Adipose tissue (tissue), 3 donors: Measurements from ENCODE around the gene ABO. TPM values are rescaled to one million over a fixed set of nuclear protein-coding genes. Genes with fewer than 3 reads are reported as not detected.
"Not testable (repeated sequence)": the region's sequence is repeated elsewhere in the genome, so short reads cannot be mapped to it uniquely, and the experiment has no call there.

ENCODE experiments used
- H3K27ac ChIP-seq: one replicate; pipeline ENCODE4 v1.5.1; 2013; ENCODE audit warnings: low read depth, low read length
- WGBS, 3 donors: extraction: QIAGEN DNeasy Blood & Tissue Kit; methylation state at CpG; one replicate each; pipeline ENCODE4 v1.1.7; 2013; 5-methylcytosine and 5-hydroxymethylcytosine counted together
- polyA plus RNA-seq, 3 donors: library from polyadenylated mRNA; stranded (reverse); fragments of 200-250 nt; gene quantifications; one replicate each; pipeline ENCODE4 v1.2.3, GENCODE V29; 2013
- donor health status: healthy with polysubstance abuse.
- donor health status: Bipolar disorder and iron deficiency.
- donor health status: healthy.

Gene ABO
- polyA plus RNA-seq, 3 donors, result 1.3 to 1.7 (median 1.5) TPM

- no peak overlapping the region for H3K27ac ChIP-seq
- WGBS, 3 donors, result 64 to 79% (median 69%) methylated on average over 11 of the region's 11 CpGs
Observed at GRCh38 chr9:133273819-133274218, 1.2 kb downstream of the ABO start.

GRCh38 chr9:133273098-133273497 lies 1.9 kb downstream of the ABO start:
- no peak overlapping the region for H3K27ac ChIP-seq
- 63 to 75% (median 66%) methylated on average over 7 of the region's 7 CpGs for WGBS, 3 donors

GRCh38 chr9:133269537-133270362 lies 5.3 kb downstream of the ABO start:
- no peak overlapping the region for H3K27ac ChIP-seq

GRCh38 chr9:133269136-133269535 lies 5.9 kb downstream of the ABO start:
- not testable (repeated sequence) for H3K27ac ChIP-seq
- WGBS, 3 donors, result 33 to 67% (median 61%) methylated on average over 2 of the region's 2 CpGs

More at GRCh38 chr9:133269537-133270362, 5.3 kb downstream of the ABO start:
- WGBS, 3 donors, result 56 to 88% (median 86%) methylated on average over 9 of the region's 9 CpGs

GRCh38 chr9:133268335-133269056 lies 6.5 kb downstream of the ABO start:
- 57 to 81% (median 76%) methylated on average over 9 of the region's 9 CpGs for WGBS, 3 donors
- H3K27ac ChIP-seq, result no peak overlapping the region

GRCh38 chr9:133264235-133264764 lies 10.7 kb downstream of the ABO start:
- 88 to 96% (median 88%) methylated on average over 8 of the region's 8 CpGs for WGBS, 3 donors
- no peak overlapping the region for H3K27ac ChIP-seq

GRCh38 chr9:133263557-133263956 lies 11.4 kb downstream of the ABO start:
- no peak overlapping the region for H3K27ac ChIP-seq
- WGBS, 3 donors, result 78 to 84% (median 81%) methylated on average over 10 of the region's 10 CpGs

GRCh38 chr9:133262226-133262625 lies 12.8 kb downstream of the ABO start:
- H3K27ac ChIP-seq, result no peak overlapping the region
- 76 to 82% (median 78%) methylated on average over 11 of the region's 11 CpGs for WGBS, 3 donors

GRCh38 chr9:133261753-133262120 lies 13.3 kb downstream of the ABO start:
- 81 to 87% (median 82%) methylated on average over 5 of the region's 5 CpGs for WGBS, 3 donors
- no peak overlapping the region for H3K27ac ChIP-seq

GRCh38 chr9:133261103-133261752 lies 13.8 kb downstream of the ABO start:
- no peak overlapping the region for H3K27ac ChIP-seq
- WGBS, 3 donors, result 80 to 87% (median 82%) methylated on average over 18 of the region's 18 CpGs

GRCh38 chr9:133260334-133261102 lies 14.5 kb downstream of the ABO start:
- no peak overlapping the region for H3K27ac ChIP-seq
- WGBS, 3 donors, result 81 to 87% (median 87%) methylated on average over 8 to 9 of the region's 9 CpGs

- H3K27ac ChIP-seq, result no peak overlapping the region
- 75 to 78% (median 78%) methylated on average over 21 of the region's 21 CpGs for WGBS, 3 donors
Observed at GRCh38 chr9:133258061-133259015, 16.7 kb downstream of the ABO start.

- H3K27ac ChIP-seq, result no peak overlapping the region
- WGBS, 3 donors, result 44 to 57% (median 52%) methylated on average over 13 of the region's 13 CpGs
Observed at GRCh38 chr9:133257465-133257956, 17.5 kb downstream of the ABO start.

- H3K27ac ChIP-seq, result no peak overlapping the region
- 49 to 79% (median 72%) methylated on average over 10 of the region's 10 CpGs for WGBS, 3 donors
Observed at GRCh38 chr9:133256686-133257091, 18.3 kb downstream of the ABO start.

GRCh38 chr9:133256136-133256461 lies 18.9 kb downstream of the ABO start:
- no peak overlapping the region for H3K27ac ChIP-seq
- 93 to 96% (median 96%) methylated on average over 30 of the region's 30 CpGs for WGBS, 3 donors

- H3K27ac ChIP-seq, result no peak overlapping the region
- 93 to 94% (median 93%) methylated on average over 40 to 42 of the region's 42 CpGs for WGBS, 3 donors
Observed at GRCh38 chr9:133255371-133256135, 19.4 kb downstream of the ABO start.
